WTC11 (cell line): Measurements from ENCODE around the gene FEM1A.

Source experiments
- CTCF ChIP-seq: fragments of 200-600 bp; IDR thresholded peaks from 2 replicates; pipeline ENCODE4 v1.8.0; 2022; ENCODE audit warnings: antibody characterized with exemption
- NR3C1 ChIP-seq: sonication (generic); formaldehyde crosslinking; conservative IDR thresholded peaks from 2 replicates; pipeline ENCODE4 v1.8.1; 2023; ENCODE audit warnings: low read depth, mild to moderate bottlenecking, missing genetic modification reagents
- ZBTB21 ChIP-seq: sonication (generic); formaldehyde crosslinking; IDR thresholded peaks from 2 replicates; pipeline ENCODE4 v1.8.1; 2023; ENCODE audit warnings: mild to moderate bottlenecking, missing genetic modification reagents, borderline replicate concordance
- ZNF416 ChIP-seq: fragments of 250-450 bp; sonication (Bioruptor Pico); IDR thresholded peaks from 2 replicates; pipeline ENCODE4 v1.9.0; 2021; ENCODE audit warnings: mild to moderate bottlenecking, inconsistent platforms

- no peak for TF ChIP-seq ZBTB21 (CRISPR knock-in tag)
- TF ChIP-seq NR3C1 (CRISPR knock-in tag): no peak
- no peak for TF ChIP-seq CTCF
- TF ChIP-seq ZNF416 (CRISPR knock-in tag): no peak
These were observed 57.5 kb downstream of the FEM1A start for GRCh38 chr19:4849019-4849418.
